ENCODE measurements around the gene EPC2.

The EPC2 gene

DNA sequence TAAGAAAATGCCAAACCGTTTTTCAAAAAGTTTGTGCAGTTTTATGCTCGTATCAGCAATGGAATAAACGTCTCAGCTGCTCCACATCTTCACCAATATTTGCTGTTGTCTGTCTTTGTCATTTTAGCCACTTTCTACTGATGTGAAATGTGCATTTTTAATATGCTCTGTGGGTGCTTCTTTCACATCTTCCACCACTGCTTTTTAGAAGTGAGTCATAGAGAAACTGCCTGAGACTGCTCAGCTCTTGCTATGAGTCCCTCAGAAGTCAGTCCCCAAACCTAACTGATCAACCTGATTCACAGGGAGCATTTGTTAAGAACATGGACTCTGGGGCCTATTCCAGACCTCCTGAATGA, 41.0 kb upstream of the EPC2 start:
- Mint-ChIP-seq H3K9me3 (peaks cover 18% of the 10 kb centered on the region), H3K4me1 (no peaks in the 10 kb centered on the region), H3K27ac (no peak overlapping the region), H3K4me3 (no peak overlapping the region), H3K27me3 (ENCODE audit: low read depth) (no peaks in the 10 kb centered on the region), H3K36me3 (ENCODE audit: low read depth) (no peaks in the 10 kb centered on the region)
- TF ChIP-seq, protein P1, sequence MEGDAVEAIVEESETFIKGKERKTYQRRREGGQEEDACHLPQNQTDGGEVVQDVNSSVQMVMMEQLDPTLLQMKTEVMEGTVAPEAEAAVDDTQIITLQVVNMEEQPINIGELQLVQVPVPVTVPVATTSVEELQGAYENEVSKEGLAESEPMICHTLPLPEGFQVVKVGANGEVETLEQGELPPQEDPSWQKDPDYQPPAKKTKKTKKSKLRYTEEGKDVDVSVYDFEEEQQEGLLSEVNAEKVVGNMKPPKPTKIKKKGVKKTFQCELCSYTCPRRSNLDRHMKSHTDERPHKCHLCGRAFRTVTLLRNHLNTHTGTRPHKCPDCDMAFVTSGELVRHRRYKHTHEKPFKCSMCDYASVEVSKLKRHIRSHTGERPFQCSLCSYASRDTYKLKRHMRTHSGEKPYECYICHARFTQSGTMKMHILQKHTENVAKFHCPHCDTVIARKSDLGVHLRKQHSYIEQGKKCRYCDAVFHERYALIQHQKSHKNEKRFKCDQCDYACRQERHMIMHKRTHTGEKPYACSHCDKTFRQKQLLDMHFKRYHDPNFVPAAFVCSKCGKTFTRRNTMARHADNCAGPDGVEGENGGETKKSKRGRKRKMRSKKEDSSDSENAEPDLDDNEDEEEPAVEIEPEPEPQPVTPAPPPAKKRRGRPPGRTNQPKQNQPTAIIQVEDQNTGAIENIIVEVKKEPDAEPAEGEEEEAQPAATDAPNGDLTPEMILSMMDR (IDR thresholded peaks at IDR 0.05; ENCODE audit: unreplicated experiment in 3 of 3) = no peak

DNA sequence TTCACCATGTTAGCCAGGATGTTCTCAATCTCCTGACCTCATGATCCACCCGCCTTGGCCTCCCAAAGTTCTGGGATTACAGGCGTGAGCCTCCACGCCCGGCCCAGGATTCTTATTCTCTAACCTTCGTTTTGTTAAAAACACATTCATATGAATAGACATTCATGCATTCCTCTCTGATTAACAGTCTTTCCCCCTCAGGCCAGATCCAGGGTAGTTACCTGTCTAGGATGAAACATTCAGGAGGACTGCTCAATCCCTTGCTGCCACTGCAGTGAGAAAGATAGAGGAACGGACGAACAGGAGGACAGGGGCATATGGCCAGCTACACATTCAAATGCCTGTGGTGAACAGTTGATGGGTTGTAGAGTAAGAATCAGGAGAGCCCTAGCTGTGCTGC, 39.6 kb upstream of the EPC2 start:
- TF ChIP-seq, protein P1 (IDR thresholded peaks at IDR 0.05; ENCODE audit: unreplicated experiment in 3 of 3) = no peak
- no peak overlapping the region for H3K27ac Mint-ChIP-seq
- no peaks in the 10 kb centered on the region for H3K4me1 Mint-ChIP-seq
- no peak overlapping the region for H3K4me3 Mint-ChIP-seq
- peaks cover 15% of the 10 kb centered on the region for H3K9me3 Mint-ChIP-seq
- no peaks in the 10 kb centered on the region for H3K36me3 Mint-ChIP-seq (ENCODE audit: low read depth)
- no peaks in the 10 kb centered on the region for H3K27me3 Mint-ChIP-seq (ENCODE audit: low read depth)

DNA sequence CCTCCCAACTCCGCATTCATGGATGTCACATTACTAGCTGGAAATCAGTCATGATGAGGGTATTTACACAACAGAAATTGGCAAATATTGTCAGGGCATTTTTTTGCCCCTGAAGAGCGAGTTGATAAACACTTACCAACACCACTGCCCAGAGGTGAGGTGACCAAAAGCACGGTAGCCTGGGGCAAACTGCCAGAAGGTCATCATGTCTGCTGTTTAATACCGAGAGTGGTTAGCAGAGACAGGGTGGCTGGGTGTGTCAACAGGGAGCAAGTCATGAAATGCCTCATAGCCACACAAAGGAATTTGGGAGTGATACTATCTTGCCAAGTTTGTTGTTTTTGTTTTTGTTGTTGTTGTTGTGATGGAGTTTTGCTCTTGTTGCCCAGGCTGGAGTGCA, 37.0 kb upstream of the EPC2 start:
- Mint-ChIP-seq H3K27me3 (ENCODE audit: low read depth) (no peaks in the 10 kb centered on the region), H3K4me1 (no peaks in the 10 kb centered on the region), H3K4me3 (no peak overlapping the region), H3K9me3 (peaks cover 4% of the 10 kb centered on the region), H3K36me3 (ENCODE audit: low read depth) (no peaks in the 10 kb centered on the region), H3K27ac (no peak overlapping the region)
- TF ChIP-seq, protein P1 (IDR thresholded peaks at IDR 0.05; ENCODE audit: unreplicated experiment in 3 of 3) = no peak

DNA sequence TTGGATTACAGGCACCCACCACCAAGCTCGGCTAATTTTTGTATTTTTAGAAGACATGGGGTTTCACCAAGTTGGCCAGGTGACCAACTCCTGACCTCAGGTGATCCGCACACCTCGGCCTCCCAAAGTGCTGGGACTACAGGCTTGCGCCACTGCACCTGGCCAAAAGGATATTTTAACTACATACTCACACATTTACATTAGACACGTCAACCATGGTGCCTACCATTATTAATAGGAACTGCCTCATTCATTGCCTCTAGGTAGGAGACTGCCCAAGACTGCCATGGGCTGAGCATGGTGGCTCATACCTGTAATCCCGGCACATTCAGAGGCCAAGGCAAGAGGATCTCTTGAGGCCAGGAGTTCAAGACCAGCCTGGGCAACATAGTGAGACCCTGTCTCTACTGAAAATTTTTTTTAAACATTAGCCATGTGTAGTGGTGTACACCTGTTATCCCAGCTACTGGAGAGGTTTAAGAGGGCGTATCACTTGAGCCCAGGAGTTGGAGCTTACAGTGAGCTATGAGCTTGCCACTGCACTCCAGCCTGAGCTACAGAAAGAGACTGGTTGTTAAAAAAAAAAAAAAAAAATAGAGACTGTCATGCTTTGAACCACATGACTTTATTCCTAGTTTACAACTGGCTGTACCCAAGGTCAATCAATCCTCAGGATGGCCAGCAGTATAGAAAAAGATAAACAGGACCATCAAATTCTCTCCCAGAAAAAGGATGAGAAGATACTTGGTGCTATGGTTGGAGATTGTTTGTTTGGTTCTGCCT, 31.1 kb upstream of the EPC2 start:
- peak overlapping the region in 1 of 3 experiments; percentile 57 for H3K27ac Mint-ChIP-seq
- no peaks in the 10 kb centered on the region for H3K9me3 Mint-ChIP-seq
- peaks cover 26% of the 10 kb centered on the region for H3K4me1 Mint-ChIP-seq
- H3K4me3 Mint-ChIP-seq = no peak overlapping the region
- H3K27me3 Mint-ChIP-seq (ENCODE audit: low read depth) = no peaks in the 10 kb centered on the region
- TF ChIP-seq, protein P1 (IDR thresholded peaks at IDR 0.05; ENCODE audit: unreplicated experiment in 3 of 3) = no peak
- H3K36me3 Mint-ChIP-seq (ENCODE audit: low read depth) = no peaks in the 10 kb centered on the region

DNA sequence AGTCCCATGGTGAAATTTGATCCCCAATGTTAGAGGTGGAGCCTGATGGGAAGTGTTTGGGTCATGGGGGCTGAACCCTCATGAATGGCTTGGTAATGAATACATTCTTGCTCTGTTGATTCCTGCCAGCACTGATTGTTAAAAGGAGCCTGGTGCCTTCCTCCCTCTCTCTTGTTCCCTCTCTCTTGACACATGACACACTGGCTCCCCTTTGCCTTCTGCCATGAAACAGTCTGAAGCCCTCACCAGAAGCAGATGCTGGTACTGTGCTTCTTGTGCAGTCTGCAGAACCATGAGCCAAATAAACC, 30.6 kb upstream of the EPC2 start:
- Mint-ChIP-seq H3K27me3 (ENCODE audit: low read depth) (no peaks in the 10 kb centered on the region), H3K36me3 (ENCODE audit: low read depth) (no peaks in the 10 kb centered on the region), H3K27ac (peak overlapping the region; percentile 1 to 57 (median 42)), H3K4me1 (peaks cover 26% of the 10 kb centered on the region), H3K9me3 (no peaks in the 10 kb centered on the region), H3K4me3 (no peak overlapping the region)
- TF ChIP-seq, protein P1 (IDR thresholded peaks at IDR 0.05; ENCODE audit: unreplicated experiment in 3 of 3) = no peak

Measured in nephron (organoid).